Fibroblast of the aortic adventitia (primary cell): ENCODE results near the gene MROH2B. TPM values are rescaled to one million over a fixed set of nuclear protein-coding genes. Genes with fewer than 3 reads are reported as not detected.

Experiments used
- DNase-seq: peaks from one replicate; pipeline ENCODE4 v3.0.0-alpha.2; 2010; ENCODE audit warnings: low read depth
- H3K4me3 ChIP-seq: 2 replicates; pipeline ENCODE4 v1.5.1; 2011; ENCODE audit warnings: low read depth, mild to moderate bottlenecking, control low read depth, low read length, moderate library complexity
- total RNA-seq: library from RNA; depleted of rRNA; stranded (reverse); fragments of >200 nt; gene quantifications from 2 replicates; pipeline ENCODE4 v1.2.3, GENCODE V29; 2012; ENCODE audit warnings: low replicate concordance
- TF ChIP-seq, protein P1 (sequence below): IDR thresholded peaks from 2 replicates; pipeline ENCODE4 v1.5.1; 2011; ENCODE audit warnings: mild to moderate bottlenecking, low read length, control low read depth, inconsistent platforms; ENCODE audit not compliant: insufficient read depth

Gene MROH2B
- total RNA-seq, 1 donor: not detected

DNA sequence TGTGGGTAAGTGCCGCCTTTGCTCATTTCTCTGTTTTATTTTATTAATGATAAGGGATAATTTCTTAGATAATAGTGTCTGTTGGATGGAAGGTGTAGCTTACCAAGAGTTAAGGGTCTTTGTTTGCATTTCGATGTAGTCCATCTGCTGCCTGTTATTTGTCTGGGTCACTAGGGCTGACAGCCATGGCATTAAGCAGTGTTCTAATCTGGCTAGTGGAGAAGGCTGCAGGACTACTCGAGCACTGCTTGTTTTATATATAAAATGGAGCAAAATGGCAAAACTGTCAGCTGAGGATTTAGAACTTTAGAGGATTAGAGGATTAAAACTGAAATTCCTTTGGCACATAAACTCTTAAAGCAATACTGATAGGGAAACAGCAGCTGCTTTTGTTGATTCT, 94.3 kb downstream of the MROH2B start:
- TF ChIP-seq, protein P1, sequence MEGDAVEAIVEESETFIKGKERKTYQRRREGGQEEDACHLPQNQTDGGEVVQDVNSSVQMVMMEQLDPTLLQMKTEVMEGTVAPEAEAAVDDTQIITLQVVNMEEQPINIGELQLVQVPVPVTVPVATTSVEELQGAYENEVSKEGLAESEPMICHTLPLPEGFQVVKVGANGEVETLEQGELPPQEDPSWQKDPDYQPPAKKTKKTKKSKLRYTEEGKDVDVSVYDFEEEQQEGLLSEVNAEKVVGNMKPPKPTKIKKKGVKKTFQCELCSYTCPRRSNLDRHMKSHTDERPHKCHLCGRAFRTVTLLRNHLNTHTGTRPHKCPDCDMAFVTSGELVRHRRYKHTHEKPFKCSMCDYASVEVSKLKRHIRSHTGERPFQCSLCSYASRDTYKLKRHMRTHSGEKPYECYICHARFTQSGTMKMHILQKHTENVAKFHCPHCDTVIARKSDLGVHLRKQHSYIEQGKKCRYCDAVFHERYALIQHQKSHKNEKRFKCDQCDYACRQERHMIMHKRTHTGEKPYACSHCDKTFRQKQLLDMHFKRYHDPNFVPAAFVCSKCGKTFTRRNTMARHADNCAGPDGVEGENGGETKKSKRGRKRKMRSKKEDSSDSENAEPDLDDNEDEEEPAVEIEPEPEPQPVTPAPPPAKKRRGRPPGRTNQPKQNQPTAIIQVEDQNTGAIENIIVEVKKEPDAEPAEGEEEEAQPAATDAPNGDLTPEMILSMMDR: no peak
- no peak overlapping the region for H3K4me3 ChIP-seq
- no peak for DNase-seq

DNA sequence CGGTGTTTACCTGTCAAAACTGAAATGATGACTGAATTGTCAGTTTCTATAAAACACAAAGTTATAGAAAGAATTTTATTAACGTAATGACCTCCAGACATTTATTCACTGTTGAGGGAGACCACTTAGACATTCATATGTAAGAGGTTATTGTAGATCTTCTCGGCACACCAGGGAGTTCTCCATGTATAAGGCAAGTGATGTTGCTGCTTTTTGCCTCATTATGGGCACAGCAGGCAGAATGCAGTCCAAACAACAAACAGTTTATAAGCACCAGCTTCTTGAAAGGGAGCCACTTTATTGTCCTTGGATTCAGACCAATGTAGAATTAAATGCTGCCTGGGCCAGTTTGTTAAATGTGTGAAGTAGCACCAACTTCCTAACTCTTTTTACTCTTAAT, 95.1 kb downstream of the MROH2B start:
- TF ChIP-seq, protein P1: no peak
- H3K4me3 ChIP-seq: no peak overlapping the region
- DNase-seq: no peak

DNA sequence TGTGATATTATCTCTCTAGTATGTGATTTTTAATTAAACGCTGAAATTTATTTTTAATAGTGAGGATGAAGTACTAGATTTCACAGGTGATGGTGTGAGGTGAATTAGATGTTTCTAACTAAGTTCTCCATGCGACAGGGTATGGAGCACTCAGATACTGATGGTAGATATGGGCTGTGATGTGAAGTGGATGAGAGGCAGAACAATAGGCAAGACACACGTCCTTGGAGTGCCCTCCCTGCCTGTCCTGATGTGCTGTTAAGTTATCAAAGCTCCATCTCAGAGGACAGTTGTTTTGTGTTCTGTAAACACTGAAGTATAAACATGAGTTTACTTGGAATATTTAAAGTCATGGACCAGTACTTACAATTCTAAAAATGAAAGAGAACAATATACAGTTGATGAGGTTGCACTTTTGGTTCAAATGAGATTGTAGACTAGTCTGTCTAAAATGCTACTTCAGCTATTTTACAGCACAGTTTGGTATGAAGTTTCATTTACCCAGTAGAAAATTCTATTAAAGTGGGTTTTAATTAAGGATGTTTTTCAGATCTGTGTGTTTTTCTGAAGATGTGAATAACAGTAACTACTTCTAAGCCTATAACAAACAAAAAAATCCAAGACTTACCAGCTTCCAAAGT, 97.7 kb downstream of the MROH2B start:
- TF ChIP-seq, protein P1: no peak
- H3K4me3 ChIP-seq: no peak overlapping the region
- DNase-seq: no peak

DNA sequence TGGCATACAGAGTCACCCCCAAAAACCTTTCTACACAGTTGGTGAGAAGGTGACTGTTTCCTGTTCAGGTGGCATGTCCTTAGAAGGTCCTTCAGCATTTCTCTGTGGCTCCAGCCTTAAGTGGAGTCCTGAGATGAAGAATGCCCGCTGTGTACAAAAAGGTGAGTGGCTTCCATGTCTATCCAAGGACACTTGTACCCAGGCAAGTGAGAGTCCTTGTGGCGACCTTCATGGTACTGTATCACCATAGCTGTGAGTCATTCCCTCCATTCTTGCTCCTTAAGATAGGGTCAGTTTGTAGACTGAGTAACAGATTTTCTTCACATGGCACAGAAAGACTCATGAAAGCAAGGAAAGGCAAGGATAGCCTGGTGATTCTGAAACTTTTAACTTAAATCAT, 98.7 kb downstream of the MROH2B start:
- H3K4me3 ChIP-seq: no peak overlapping the region
- TF ChIP-seq, protein P1: no peak
- DNase-seq: no peak

DNA sequence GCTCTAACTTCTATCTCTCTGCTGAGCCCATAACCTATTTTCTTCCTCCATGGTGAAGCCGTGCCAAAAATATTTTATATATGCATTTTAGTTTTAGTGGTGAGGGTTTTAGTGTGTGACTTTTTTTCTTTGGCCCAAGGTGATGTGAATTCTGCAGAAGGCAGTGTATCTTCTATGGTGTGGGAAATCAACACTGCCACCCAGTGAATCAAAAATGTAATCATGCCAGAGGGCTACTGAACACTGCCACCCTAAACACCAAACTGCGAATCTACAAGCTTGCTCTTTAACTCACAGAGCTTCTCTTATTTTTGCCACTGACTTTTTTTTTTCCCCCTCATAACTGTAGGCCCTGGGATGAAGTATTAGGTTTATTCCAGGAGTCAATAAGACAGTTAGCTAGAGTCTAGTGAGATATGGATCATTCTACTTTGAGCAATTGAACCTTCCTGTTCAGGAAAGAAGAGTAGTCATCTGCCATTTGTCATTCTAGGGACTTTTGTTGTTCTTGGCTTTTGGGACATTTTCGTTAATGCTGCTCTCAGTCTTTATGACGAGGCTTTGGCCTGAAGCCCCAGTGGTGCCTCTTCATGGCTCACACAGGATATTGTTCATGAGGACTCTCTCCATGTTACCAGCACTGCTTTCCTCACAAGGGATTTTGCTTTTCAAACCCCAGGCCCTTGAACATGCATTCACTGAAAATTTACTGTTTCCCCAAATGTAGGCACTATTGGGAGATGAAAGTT, 108.8 kb downstream of the MROH2B start:
- H3K4me3 ChIP-seq: no peak overlapping the region
- DNase-seq: peak; percentile 44
- TF ChIP-seq, protein P1: no peak

DNA sequence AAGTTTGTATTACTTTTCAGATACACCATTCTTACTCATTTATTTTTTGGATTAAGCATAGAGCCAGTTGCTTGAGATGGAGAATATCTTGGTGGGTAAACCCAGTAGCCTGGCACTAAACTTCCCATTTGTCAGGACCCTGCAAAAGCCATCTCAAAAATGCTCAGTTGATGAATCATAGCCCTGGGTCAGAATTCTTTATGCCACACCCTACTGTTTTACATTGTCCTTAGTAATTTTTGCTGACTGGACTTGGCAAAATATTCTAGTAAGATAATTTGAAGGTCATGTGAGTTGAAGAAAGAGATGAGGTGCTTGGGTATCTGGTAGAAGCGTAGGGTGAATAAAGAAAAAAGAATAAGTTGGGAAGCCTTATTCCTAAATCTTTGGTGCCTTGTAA, 111.1 kb downstream of the MROH2B start:
- no peak overlapping the region for H3K4me3 ChIP-seq
- TF ChIP-seq, protein P1: no peak
- peak; percentile 54 for DNase-seq
